ENCODE data around the gene PTPRN2. TPM values are rescaled to one million over a fixed set of nuclear protein-coding genes. Genes with fewer than 3 reads are reported as not detected.

Gene PTPRN2
- total and polyA plus RNA-seq, 9 of the 15 experiments (the other 6 are each of a cell fraction or from before 2014, with no cell fraction given): not detected

GRCh38 chr7:157775021-157775559 is 812.5 kb downstream of the PTPRN2 start:
- Histone ChIP-seq H3K79me2 (ENCODE audit: control insufficient read depth, insufficient read depth, low read length) (no peaks in the 10 kb centered on the region), H3K4me2 (ENCODE audit: insufficient read depth, low read length) (no peak overlapping the region), H4K20me1 (replicated peaks; ENCODE audit: control insufficient read depth, insufficient read depth, low read length) (peaks cover 7% of the 10 kb centered on the region; the same call in 1 of the 2 replicates), H3K27ac (ENCODE audit: extremely low read depth, low read depth, low read length) (no peak overlapping the region), H3K9me1 (ENCODE audit: control insufficient read depth, insufficient read depth, low read length) (no peaks in the 10 kb centered on the region), H3K36me3 (ENCODE audit: control insufficient read depth, insufficient read depth, low read length) (no peaks in the 10 kb centered on the region), H3K27me3 (ENCODE audit: control insufficient read depth in 2 of 2, insufficient read depth in 2 of 2, low read length in 2 of 2) (peaks cover 30 to 81% of the 10 kb centered on the region in 2 experiments; a peak in 4 of 5 replicates), H2AFZ (ENCODE audit: low read depth, low read length) (no peak overlapping the region), H3K4me3 (no peak overlapping the region), H3K9me3 (replicated peaks; ENCODE audit: control insufficient read depth, insufficient read depth, low read depth, low read length) (no peaks in the 10 kb centered on the region), H3K4me1 (replicated peaks in 1 of 2; ENCODE audit: control insufficient read depth in 2 of 2, insufficient read depth in 2 of 2, low read length in 2 of 2) (peaks cover 0 to 9% of the 10 kb centered on the region in 2 experiments; a peak in 1 of 5 replicates), H3K9ac (ENCODE audit: insufficient read depth in 1 of 2, low read depth in 2 of 2, low read length in 2 of 2) (no peak overlapping the region)
- FAIRE-seq (no peak), ATAC-seq (peak; percentile 43), DNase-seq (ENCODE audit: extremely low read depth in 1 of 4, low spot score in 3 of 4) (no peak)
- in situ Hi-C loops (cut with MboI) (no loop called here), intact Hi-C loops (cut with micrococcal nuclease) (no loop called here)
- 2% methylated on average over 25 of the region's 25 CpGs for WGBS (ENCODE audit: insufficient coverage, low coverage, missing lambda C conversion rate)
- TF ChIP-seq DNMT1 (IDR thresholded peaks at IDR 0.05) (no peak), MGA (IDR thresholded peaks at IDR 0.05) (0 out of 2 replicates have a peak, but pooled peaks have one; percentile 41)
- ChIA-PET CTCF (ENCODE audit: low intra/inter-chr PET ratio) (no interaction called here), POLR2A (no interaction called here)
- BruUV-seq (replicated peaks): no TSS peak
